GM21381 (cell line): ENCODE data around the gene PJVK.
"Not testable (repeated sequence)": the region's sequence is repeated elsewhere in the genome, so short reads cannot be mapped to it uniquely, and the experiment has no call there.

Experiments
- ATAC-seq: cut with Tn5 transposase; IDR thresholded peaks from one replicate; pipeline ENCODE4 v1.9.1; 2021; ENCODE audit warnings: mild to moderate bottlenecking, moderate library complexity; ENCODE audit not compliant: unreplicated experiment

PJVK gene

GRCh38 chr2:178429336-178429735 is 21.8 kb upstream of the PJVK start:
- no peak for ATAC-seq

GRCh38 chr2:178436662-178437061 is 14.5 kb upstream of the PJVK start:
- no peak for ATAC-seq

GRCh38 chr2:178441426-178441825 is 9.8 kb upstream of the PJVK start:
- no peak for ATAC-seq

GRCh38 chr2:178448968-178449661 is 2.1 kb upstream of the PJVK start:
- no peak for ATAC-seq

- ATAC-seq = peak; percentile 3
Observed at GRCh38 chr2:178449700-178450523, 1.3 kb upstream of the PJVK start.

- ATAC-seq = peak; percentile 46
Observed at GRCh38 chr2:178450524-178450773, 729 bp upstream of the PJVK start.

GRCh38 chr2:178452334-178452733 is 1.2 kb downstream of the PJVK start:
- no peak for ATAC-seq

GRCh38 chr2:178452870-178453269 is 1.7 kb downstream of the PJVK start:
- ATAC-seq = no peak

- ATAC-seq = no peak
Observed at GRCh38 chr2:178455947-178456346, 4.8 kb downstream of the PJVK start.

- no peak for ATAC-seq
Observed at GRCh38 chr2:178457390-178457886, 6.3 kb downstream of the PJVK start.

GRCh38 chr2:178469219-178469849 is 18.2 kb downstream of the PJVK start:
- ATAC-seq = no peak

- not testable (repeated sequence) for ATAC-seq
Observed at GRCh38 chr2:178471313-178471712, 20.1 kb downstream of the PJVK start.

GRCh38 chr2:178473373-178473772 is 22.2 kb downstream of the PJVK start:
- ATAC-seq = no peak

GRCh38 chr2:178473931-178474330 is 22.8 kb downstream of the PJVK start:
- no peak for ATAC-seq

- ATAC-seq = no peak
Observed at GRCh38 chr2:178474560-178474959, 23.4 kb downstream of the PJVK start.

- no peak for ATAC-seq
Observed at GRCh38 chr2:178476477-178476876, 25.3 kb downstream of the PJVK start.

- ATAC-seq = no peak
Observed at GRCh38 chr2:178477443-178478129, 26.4 kb downstream of the PJVK start.

GRCh38 chr2:178478130-178478438 is 26.9 kb downstream of the PJVK start:
- peak; percentile 3 for ATAC-seq

- peak; percentile 46 for ATAC-seq
Observed at GRCh38 chr2:178478439-178479274, 27.5 kb downstream of the PJVK start, which contains the start of gene FKBP7. Gene FKBP7, minus strand, starts transcription at chr2:178478600. Its CDS starts 101 bp downstream, at chr2:178478499.

- no peak for ATAC-seq
Observed at GRCh38 chr2:178479275-178479616, 28.1 kb downstream of the PJVK start.
